ENCODE data around the gene PLCB4.

The PLCB4 gene

GRCh38 chr20:9492067-9492466, 423.2 kb downstream of the PLCB4 start:
- no peak for TF ChIP-seq CTCF (IDR thresholded peaks at IDR 0.05; ENCODE audit: low read depth, low read length, missing control alignments)
- no peaks in the 10 kb centered on the region for H3K27me3 ChIP-seq (replicated peaks)
- H3K27ac ChIP-seq: no peak overlapping the region
- no peak overlapping the region for H3K4me3 ChIP-seq (ENCODE audit: low read depth, low read length)
- in situ Hi-C loops (cut with HindIII; ENCODE audit: low pct_ligation_motif_present, low sequenced_read_pairs): no loop called here
- DNase-seq: no peak
- no peaks in the 10 kb centered on the region for H3K36me3 ChIP-seq (replicated peaks)

GRCh38 chr20:9493803-9494202, 424.9 kb downstream of the PLCB4 start:
- H3K36me3 ChIP-seq (replicated peaks): no peaks in the 10 kb centered on the region
- no peaks in the 10 kb centered on the region for H3K27me3 ChIP-seq (replicated peaks)
- in situ Hi-C loops (cut with HindIII; ENCODE audit: low pct_ligation_motif_present, low sequenced_read_pairs): no loop called here
- H3K27ac ChIP-seq: no peak overlapping the region
- TF ChIP-seq CTCF (IDR thresholded peaks at IDR 0.05; ENCODE audit: low read depth, low read length, missing control alignments): no peak
- DNase-seq: no peak
- no peak overlapping the region for H3K4me3 ChIP-seq (ENCODE audit: low read depth, low read length)

- Histone ChIP-seq H3K27me3 (replicated peaks) (no peaks in the 10 kb centered on the region), H3K36me3 (replicated peaks) (no peaks in the 10 kb centered on the region), H3K4me3 (ENCODE audit: low read depth, low read length) (no peak overlapping the region), H3K27ac (no peak overlapping the region)
- TF ChIP-seq CTCF (IDR thresholded peaks at IDR 0.05; ENCODE audit: low read depth, low read length, missing control alignments): no peak
- in situ Hi-C loops (cut with HindIII; ENCODE audit: low pct_ligation_motif_present, low sequenced_read_pairs): no loop called here
- DNase-seq: no peak
Observed at GRCh38 chr20:9495701-9496100, 426.8 kb downstream of the PLCB4 start.

- in situ Hi-C loops (cut with HindIII; ENCODE audit: low pct_ligation_motif_present, low sequenced_read_pairs): no loop called here
- no peaks in the 10 kb centered on the region for H3K36me3 ChIP-seq (replicated peaks)
- H3K4me3 ChIP-seq (ENCODE audit: low read depth, low read length): no peak overlapping the region
- no peaks in the 10 kb centered on the region for H3K27me3 ChIP-seq (replicated peaks)
- H3K27ac ChIP-seq: no peak overlapping the region
- no peak for TF ChIP-seq CTCF (IDR thresholded peaks at IDR 0.05; ENCODE audit: low read depth, low read length, missing control alignments)
- DNase-seq: no peak
Observed at GRCh38 chr20:9496155-9496554, 427.3 kb downstream of the PLCB4 start.

GRCh38 chr20:9498322-9498721, 429.4 kb downstream of the PLCB4 start:
- peaks cover 2% of the 10 kb centered on the region for H3K27me3 ChIP-seq (replicated peaks)
- in situ Hi-C loops (cut with HindIII; ENCODE audit: low pct_ligation_motif_present, low sequenced_read_pairs): no loop called here
- no peak overlapping the region for H3K27ac ChIP-seq
- no peaks in the 10 kb centered on the region for H3K36me3 ChIP-seq (replicated peaks)
- no peak for TF ChIP-seq CTCF (IDR thresholded peaks at IDR 0.05; ENCODE audit: low read depth, low read length, missing control alignments)
- no peak overlapping the region for H3K4me3 ChIP-seq (ENCODE audit: low read depth, low read length)
- no peak for DNase-seq

GRCh38 chr20:9499126-9499899, 430.4 kb downstream of the PLCB4 start:
- H3K27me3 ChIP-seq (replicated peaks): peaks cover 2% of the 10 kb centered on the region
- in situ Hi-C loops (cut with HindIII; ENCODE audit: low pct_ligation_motif_present, low sequenced_read_pairs): no loop called here
- TF ChIP-seq CTCF (IDR thresholded peaks at IDR 0.05; ENCODE audit: low read depth, low read length, missing control alignments): no peak
- no peak overlapping the region for H3K27ac ChIP-seq
- no peak for DNase-seq
- H3K36me3 ChIP-seq (replicated peaks): no peaks in the 10 kb centered on the region
- no peak overlapping the region for H3K4me3 ChIP-seq (ENCODE audit: low read depth, low read length)
